SK-N-SH (cell line): ENCODE measurements around the gene RPS10. TPM values are rescaled to one million over a fixed set of nuclear protein-coding genes. Genes with fewer than 3 reads are reported as not detected.

Experiments
- CTCF ChIA-PET: fragments of 300-600, 350-600 bp; formaldehyde crosslinking; extraction: SDS; loops from one replicate; lab custom pipeline; 2021; lab: Yijun Ruan, JAX
- POLR2A ChIA-PET: fragments of 350-600 bp; sonication (Branson Sonifier 250); formaldehyde crosslinking; extraction: SDS; loops from one replicate; lab custom pipeline; 2020; ENCODE audit warnings: antibody characterized with exemption, inconsistent platforms; lab: Yijun Ruan, JAX
- DNase-seq: peaks from one replicate; pipeline ENCODE4 v3.0.0; 2012
- H2AFZ ChIP-seq: fragments of 200-600 bp; sonication (generic); 2 replicates; pipeline ENCODE4 v1.8.1; 2016; ENCODE audit warnings: antibody characterized with exemption, mild to moderate bottlenecking, low read depth
- H3F3A ChIP-seq: fragments of 200-600 bp; sonication (generic); replicated peaks from 2 replicates; pipeline ENCODE3; 2016; ENCODE audit warnings: antibody characterized with exemption, mild to moderate bottlenecking; ENCODE audit not compliant: insufficient read depth
- H3K27ac ChIP-seq, 2 experiments: fragments of 200-500 bp in 1 of 2; fragments of 200-600 bp in 1 of 2; sonication (Bioruptor generic) in 1 of 2; sonication (generic), shearing (Covaris generic) in 1 of 2; 2 replicates each; pipeline versions ENCODE4 v1.5.1 to v1.6.1; 2014 to 2016; ENCODE audit warnings: low read depth in 2 of 2, inconsistent platforms in 1 of 2, low read length in 1 of 2, mild to moderate bottlenecking in 1 of 2, mixed read lengths in 1 of 2
- H3K27me3 ChIP-seq: fragments of 200-600 bp; sonication (generic), shearing (Covaris generic); 2 replicates; pipeline ENCODE4 v1.6.1; 2016; ENCODE audit warnings: mixed run types; ENCODE audit not compliant: insufficient read depth
- H3K36me3 ChIP-seq, 2 experiments: fragments of 200-500 bp in 1 of 2; fragments of 200-600 bp in 1 of 2; sonication (Bioruptor generic) in 1 of 2; sonication (generic) in 1 of 2; replicated peaks in 1 of 2; 2 replicates each; pipeline versions ENCODE3 to v1.5.1; 2014 to 2016; ENCODE audit warnings: low read length in 1 of 2, mild to moderate bottlenecking in 1 of 2; ENCODE audit not compliant: insufficient read depth in 2 of 2, control insufficient read depth in 1 of 2
- H3K4me1 ChIP-seq, 2 experiments: fragments of 200-500 bp in 1 of 2; fragments of 200-600 bp in 1 of 2; sonication (Bioruptor generic) in 1 of 2; sonication (generic), shearing (Covaris generic) in 1 of 2; 2 replicates each; pipeline versions ENCODE4 v1.5.1 to v1.6.1; 2014 to 2016; ENCODE audit warnings: low read depth in 1 of 2, low read length in 1 of 2, mixed run types in 1 of 2; ENCODE audit not compliant: insufficient read depth in 2 of 2, control insufficient read depth in 1 of 2
- H3K4me2 ChIP-seq: fragments of 200-600 bp; sonication (generic), shearing (Covaris generic); 2 replicates; pipeline ENCODE4 v1.6.1; 2017; ENCODE audit warnings: mixed run types
- H3K4me3 ChIP-seq, 2 experiments: fragments of 200-500 bp in 1 of 2; fragments of 200-600 bp in 1 of 2; sonication (Bioruptor generic) in 1 of 2; sonication (generic), shearing (Covaris generic) in 1 of 2; 2 replicates each; pipeline versions ENCODE4 v1.5.1 to v1.8.1; 2014 to 2016; ENCODE audit warnings: low read depth in 2 of 2, inconsistent platforms in 1 of 2, low read length in 1 of 2, mild to moderate bottlenecking in 1 of 2, mixed read lengths in 1 of 2, moderate library complexity in 1 of 2
- H3K79me2 ChIP-seq: fragments of 200-600 bp; sonication (generic); 2 replicates; pipeline ENCODE4 v1.8.1; 2017; ENCODE audit warnings: mild to moderate bottlenecking; ENCODE audit not compliant: insufficient read depth
- H3K9ac ChIP-seq: fragments of 200-600 bp; sonication (generic); 2 replicates; pipeline ENCODE4 v1.6.1; 2017; ENCODE audit warnings: mixed run types
- H3K9me2 ChIP-seq: fragments of 200-600 bp; sonication (generic); 2 replicates; pipeline ENCODE4 v1.6.1; 2017; ENCODE audit warnings: mixed run types
- H3K9me3 ChIP-seq: fragments of 200-600 bp; sonication (generic); 2 replicates; pipeline ENCODE4 v1.6.1; 2017; ENCODE audit warnings: mixed run types, mild to moderate bottlenecking, moderate library complexity
- H4K20me1 ChIP-seq: fragments of 200-600 bp; sonication (generic); 2 replicates; pipeline ENCODE4 v1.6.1; 2017; ENCODE audit warnings: mild to moderate bottlenecking, mixed run types; ENCODE audit not compliant: insufficient read depth
- CHD2 ChIP-seq: fragments of 150-350 bp; IDR thresholded peaks from 2 replicates; pipeline ENCODE4 v1.6.1; 2018; ENCODE audit warnings: low read length; ENCODE audit not compliant: partially characterized antibody
- ELF1 ChIP-seq: IDR thresholded peaks from 2 replicates; pipeline ENCODE4 v1.4.0; 2012
- EP300 ChIP-seq, 2 experiments: IDR thresholded peaks; 2 replicates each; pipeline versions ENCODE4 v1.4.0 to v1.6.1; 2012; ENCODE audit warnings: borderline replicate concordance in 1 of 2, low read depth in 1 of 2, low read length in 1 of 2
- EZH2phosphoT487 ChIP-seq: fragments of 200-600 bp; sonication (generic); IDR thresholded peaks from 2 replicates; pipeline ENCODE4 v1.6.1; 2017; ENCODE audit warnings: low read depth, mixed run types, mild to moderate bottlenecking, antibody characterized with exemption, moderate library complexity, borderline replicate concordance
- FOSL2 ChIP-seq: IDR thresholded peaks from 2 replicates; pipeline ENCODE4 v1.4.0; 2012; ENCODE audit warnings: low read depth, mild to moderate bottlenecking, moderate library complexity, borderline replicate concordance
- FOXM1 ChIP-seq: IDR thresholded peaks from 2 replicates; pipeline ENCODE4 v1.4.0; 2012; ENCODE audit warnings: low read depth, mild to moderate bottlenecking
- GABPA ChIP-seq: IDR thresholded peaks from 2 replicates; pipeline ENCODE4 v1.4.0; 2012; ENCODE audit warnings: low read depth, mild to moderate bottlenecking
- MEF2A ChIP-seq: IDR thresholded peaks from 2 replicates; pipeline ENCODE4 v1.4.0; 2012; ENCODE audit warnings: low read depth, borderline replicate concordance
- PBX3 ChIP-seq: IDR thresholded peaks from 2 replicates; pipeline ENCODE4; 2012
- POLR2AphosphoS5 ChIP-seq: IDR thresholded peaks from 2 replicates; pipeline ENCODE4 v1.6.1; 2012; ENCODE audit warnings: low read depth, low read length
- RAD21 ChIP-seq: IDR thresholded peaks from 2 replicates; pipeline ENCODE4 v1.6.1; 2012; ENCODE audit warnings: mild to moderate bottlenecking, low read length
- RCOR1 ChIP-seq: fragments of 150-350 bp; IDR thresholded peaks from 2 replicates; pipeline ENCODE4 v1.6.1; 2017; ENCODE audit warnings: antibody characterized with exemption, low read length
- TAF1 ChIP-seq: IDR thresholded peaks from 2 replicates; pipeline ENCODE4 v1.6.1; 2012; ENCODE audit warnings: low read depth, mild to moderate bottlenecking, low read length, moderate library complexity, borderline replicate concordance
- YY1 ChIP-seq: IDR thresholded peaks from 2 replicates; pipeline ENCODE4 v1.4.0; 2012; ENCODE audit warnings: low read depth, mild to moderate bottlenecking
- WGBS: methylation state at CpG from one replicate; pipeline ENCODE4 v1.1.6; 2017; ENCODE audit warnings: low lambda C conversion rate; 5-methylcytosine and 5-hydroxymethylcytosine counted together
- polyA plus RNA-seq, 3 experiments: library from polyadenylated mRNA; depleted of rRNA; stranded (reverse); fragments of >200 nt; gene quantifications; 2 replicates each; pipeline ENCODE4 v1.2.3, GENCODE V29; 2012
- TF ChIP-seq, protein P1 (sequence below): fragments of 150-350 bp; IDR thresholded peaks from 2 replicates; pipeline ENCODE4 v1.6.1; 2016; ENCODE audit warnings: mild to moderate bottlenecking, low read depth, low read length
- TF ChIP-seq, protein P2 (sequence below): IDR thresholded peaks from 2 replicates; pipeline ENCODE4 v1.4.0; 2012; ENCODE audit warnings: low read depth, borderline replicate concordance
- TF ChIP-seq, protein P3 (sequence below): fragments of 150-350 bp; IDR thresholded peaks from 2 replicates; pipeline ENCODE4 v1.6.1; 2017; ENCODE audit warnings: antibody characterized with exemption, low read length, low read depth, borderline replicate concordance
- TF ChIP-seq, protein P4 (sequence below): IDR thresholded peaks from 2 replicates; pipeline ENCODE4 v1.4.0; 2012; ENCODE audit warnings: low read depth

RPS10 gene
- polyA plus RNA-seq, 1 of the 3 experiments (the other 2 are of a cell fraction): 4,475 TPM

DNA sequence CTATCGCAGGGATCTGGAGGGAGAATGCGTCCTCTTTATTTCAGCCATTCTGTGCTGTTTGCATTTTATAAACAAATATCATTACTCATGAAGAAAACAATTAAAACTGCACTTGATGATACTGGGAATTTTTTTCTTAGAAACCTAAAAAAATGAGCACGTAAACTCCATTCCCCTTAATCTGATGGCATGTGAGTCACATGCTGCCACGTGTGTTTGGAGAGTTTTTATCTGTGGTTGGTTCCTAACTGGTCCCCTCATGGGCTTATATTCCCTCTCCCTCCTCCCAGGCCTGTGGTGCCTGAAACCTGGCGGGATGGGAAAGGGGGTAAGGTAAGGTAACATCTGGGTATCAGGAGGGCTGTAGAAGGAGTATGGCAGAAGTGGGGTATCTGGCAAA, 46.6 kb upstream of the RPS10 start:
- Histone ChIP-seq H3K9me3 (no peaks in the 10 kb centered on the region), H3F3A (no peaks in the 10 kb centered on the region), H3K27me3 (no peaks in the 10 kb centered on the region), H3K9me2 (no peaks in the 10 kb centered on the region), H3K79me2 (no peaks in the 10 kb centered on the region), H3K27ac (no peak overlapping the region), H2AFZ (no peak overlapping the region), H4K20me1 (no peaks in the 10 kb centered on the region), H3K4me1 (peaks cover 0 to 3% of the 10 kb centered on the region in 2 experiments; a peak in 1 of 4 replicates), H3K4me3 (no peak overlapping the region), H3K4me2 (no peak overlapping the region), H3K36me3 (no peaks in the 10 kb centered on the region), H3K9ac (no peak overlapping the region)
- TF ChIP-seq RAD21 (no peak), FOXM1 (no peak), TAF1 (no peak), YY1 (no peak), EZH2phosphoT487 (no peak), CHD2 (no peak), PBX3 (no peak)
- TF ChIP-seq, protein P1, sequence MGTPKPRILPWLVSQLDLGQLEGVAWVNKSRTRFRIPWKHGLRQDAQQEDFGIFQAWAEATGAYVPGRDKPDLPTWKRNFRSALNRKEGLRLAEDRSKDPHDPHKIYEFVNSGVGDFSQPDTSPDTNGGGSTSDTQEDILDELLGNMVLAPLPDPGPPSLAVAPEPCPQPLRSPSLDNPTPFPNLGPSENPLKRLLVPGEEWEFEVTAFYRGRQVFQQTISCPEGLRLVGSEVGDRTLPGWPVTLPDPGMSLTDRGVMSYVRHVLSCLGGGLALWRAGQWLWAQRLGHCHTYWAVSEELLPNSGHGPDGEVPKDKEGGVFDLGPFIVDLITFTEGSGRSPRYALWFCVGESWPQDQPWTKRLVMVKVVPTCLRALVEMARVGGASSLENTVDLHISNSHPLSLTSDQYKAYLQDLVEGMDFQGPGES: no peak
- TF ChIP-seq, protein P2, sequence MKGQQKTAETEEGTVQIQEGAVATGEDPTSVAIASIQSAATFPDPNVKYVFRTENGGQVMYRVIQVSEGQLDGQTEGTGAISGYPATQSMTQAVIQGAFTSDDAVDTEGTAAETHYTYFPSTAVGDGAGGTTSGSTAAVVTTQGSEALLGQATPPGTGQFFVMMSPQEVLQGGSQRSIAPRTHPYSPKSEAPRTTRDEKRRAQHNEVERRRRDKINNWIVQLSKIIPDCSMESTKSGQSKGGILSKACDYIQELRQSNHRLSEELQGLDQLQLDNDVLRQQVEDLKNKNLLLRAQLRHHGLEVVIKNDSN: no peak
- TF ChIP-seq, protein P3, sequence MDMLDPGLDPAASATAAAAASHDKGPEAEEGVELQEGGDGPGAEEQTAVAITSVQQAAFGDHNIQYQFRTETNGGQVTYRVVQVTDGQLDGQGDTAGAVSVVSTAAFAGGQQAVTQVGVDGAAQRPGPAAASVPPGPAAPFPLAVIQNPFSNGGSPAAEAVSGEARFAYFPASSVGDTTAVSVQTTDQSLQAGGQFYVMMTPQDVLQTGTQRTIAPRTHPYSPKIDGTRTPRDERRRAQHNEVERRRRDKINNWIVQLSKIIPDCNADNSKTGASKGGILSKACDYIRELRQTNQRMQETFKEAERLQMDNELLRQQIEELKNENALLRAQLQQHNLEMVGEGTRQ: no peak
- CTCF ChIA-PET: interaction anchor here (0.8 to 1.0 kb wide), 2 partner anchors 18 to 137 kb away, joined by 3 read pairs; no protein-coding TSS in a partner anchor
- DNase-seq: no peak
- WGBS: 76% methylated on average over 5 of the region's 5 CpGs
- POLR2A ChIA-PET: interaction anchor here (0.6 kb wide), 1 partner anchor 259 kb away, joined by 3 read pairs; no protein-coding TSS in a partner anchor

GRCh38 chr6:34469499-34469898, 43.6 kb upstream of the RPS10 start:
- H3K4me3 ChIP-seq: no peak overlapping the region
- WGBS: 69% methylated on average over 3 of the region's 3 CpGs

More at GRCh38 chr6:34469499-34469898, 43.6 kb upstream of the RPS10 start:
- TF ChIP-seq ELF1 (no peak), FOXM1 (no peak), EP300 (IDR thresholded peaks at IDR 0.05; ENCODE audit: borderline replicate concordance in 1 of 2, low read depth in 1 of 2, low read length in 1 of 2) (no peak), POLR2AphosphoS5 (no peak), FOSL2 (no peak), CHD2 (no peak), RCOR1 (no peak), MEF2A (no peak), GABPA (no peak)
- TF ChIP-seq, protein P4, sequence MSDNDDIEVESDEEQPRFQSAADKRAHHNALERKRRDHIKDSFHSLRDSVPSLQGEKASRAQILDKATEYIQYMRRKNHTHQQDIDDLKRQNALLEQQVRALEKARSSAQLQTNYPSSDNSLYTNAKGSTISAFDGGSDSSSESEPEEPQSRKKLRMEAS: no peak
- H3F3A ChIP-seq: no peaks in the 10 kb centered on the region
- ChIA-PET CTCF (interaction anchor here (2.5 kb wide), 1 partner anchor 10 kb away, joined by 13 read pairs; no protein-coding TSS in a partner anchor), POLR2A (no interaction called here)
- H2AFZ ChIP-seq: no peak overlapping the region
- no peaks in the 10 kb centered on the region for H3K9me2 ChIP-seq
- DNase-seq: no peak
- no peak overlapping the region for H3K4me2 ChIP-seq
- H3K9me3 ChIP-seq: no peaks in the 10 kb centered on the region
- no peak overlapping the region for H3K27ac ChIP-seq
- H3K79me2 ChIP-seq: no peaks in the 10 kb centered on the region
- H3K27me3 ChIP-seq: no peaks in the 10 kb centered on the region; the same call in 1 of the 2 replicates
- H3K4me1 ChIP-seq: peaks cover 0 to 5% of the 10 kb centered on the region in 2 experiments; a peak in 1 of 4 replicates
- H4K20me1 ChIP-seq: no peaks in the 10 kb centered on the region
- no peak overlapping the region for H3K9ac ChIP-seq
- H3K36me3 ChIP-seq: no peaks in the 10 kb centered on the region
